Measurements from ENCODE around the gene ARHGEF28.

GRCh38 chr5:73746608-73747007 lies 120.6 kb downstream of the ARHGEF28 start:
- TF ChIP-seq CTCF (IDR thresholded peaks at IDR 0.05) (no peak), POLR2A (IDR thresholded peaks at IDR 0.05) (no peak)
